Body of pancreas (tissue), 4 donors: Measurements from ENCODE around the gene WTAP. TPM values are rescaled to one million over a fixed set of nuclear protein-coding genes. Genes with fewer than 3 reads are reported as not detected.

Experiments
- ATAC-seq: fragments of 150-250 bp; one replicate; pipeline ENCODE4 v1.9.1; 2016
- DNase-seq, 4 donors: peaks; one replicate each; pipeline ENCODE4 v3.0.0-alpha.2; 2019
- H3K27ac ChIP-seq, 4 donors: fragments of 200-600 bp; sonication (generic); 1 replicate in 3 of 4; 2 replicates in 1 of 4; pipeline versions ENCODE4 v1.5.1 to v1.6.1; 2016 to 2019; ENCODE audit warnings: mild to moderate bottlenecking in 1 of 4, mixed read lengths in 1 of 4, moderate library complexity in 1 of 4
- H3K27me3 ChIP-seq, 2 donors: fragments of 200-600 bp; sonication (generic); one replicate each; pipeline ENCODE4 v1.6.0; 2016; ENCODE audit warnings: mild to moderate bottlenecking in 1 of 2
- H3K36me3 ChIP-seq, 2 donors: fragments of 200-600 bp; sonication (generic); replicated peaks in 1 of 2; 2 replicates each; pipeline ENCODE4 v1.5.1; 2016; ENCODE audit warnings: low read depth in 2 of 2; ENCODE audit not compliant: insufficient read depth in 1 of 2
- H3K4me1 ChIP-seq: fragments of 200-600 bp; sonication (generic); one replicate; pipeline ENCODE4 v1.6.0; 2016
- H3K4me3 ChIP-seq, 2 donors: fragments of 200-600 bp; sonication (generic); 1 replicate in 1 of 2; 2 replicates in 1 of 2; pipeline ENCODE4 v1.5.1; 2016 to 2019
- H3K9me3 ChIP-seq, 3 donors: fragments of 200-600 bp; sonication (generic); 1 replicate in 2 of 3; 2 replicates in 1 of 3; pipeline ENCODE4 v1.5.1; 2016
- POLR2A ChIP-seq, 3 donors: fragments of 450-650 bp; IDR thresholded peaks; one replicate each; pipeline ENCODE4 v1.6.1; 2016; ENCODE audit warnings: antibody characterized with exemption in 3 of 3, mild to moderate bottlenecking in 2 of 3
- WGBS, 2 donors: methylation state at CpG; one replicate each; pipeline ENCODE4 v1.1.5; 2017; 5-methylcytosine and 5-hydroxymethylcytosine counted together
- intact Hi-C: fragments of 100-400 bp; cut with DNase I; formaldehyde crosslinking; loops from one replicate; pipeline ENCODE4 v1.15.1; 2023
- small RNA-seq: library from RNA; depleted of rRNA; stranded (forward); fragments of <200 nt; gene quantifications from one replicate; pipeline ENCODE3, GENCODE V24; 2016
- total RNA-seq, 2 donors: library from RNA; depleted of rRNA; stranded (reverse); fragments of >200 nt; gene quantifications; one replicate each; pipeline ENCODE4 v1.1.0, GENCODE V29; 2016
- TF ChIP-seq, protein P1 (sequence below), 7 experiments: fragments of 450-650 bp in 4 of 7; fragments of 200-600 bp in 3 of 7; sonication (generic) in 3 of 7; IDR thresholded peaks; one replicate each; pipeline ENCODE4 v1.5.1; 2016 to 2019; ENCODE audit warnings: antibody characterized with exemption in 7 of 7

The WTAP gene
- total RNA-seq, 2 donors from 2014 or later = 56.8 to 58.7 TPM

DNA sequence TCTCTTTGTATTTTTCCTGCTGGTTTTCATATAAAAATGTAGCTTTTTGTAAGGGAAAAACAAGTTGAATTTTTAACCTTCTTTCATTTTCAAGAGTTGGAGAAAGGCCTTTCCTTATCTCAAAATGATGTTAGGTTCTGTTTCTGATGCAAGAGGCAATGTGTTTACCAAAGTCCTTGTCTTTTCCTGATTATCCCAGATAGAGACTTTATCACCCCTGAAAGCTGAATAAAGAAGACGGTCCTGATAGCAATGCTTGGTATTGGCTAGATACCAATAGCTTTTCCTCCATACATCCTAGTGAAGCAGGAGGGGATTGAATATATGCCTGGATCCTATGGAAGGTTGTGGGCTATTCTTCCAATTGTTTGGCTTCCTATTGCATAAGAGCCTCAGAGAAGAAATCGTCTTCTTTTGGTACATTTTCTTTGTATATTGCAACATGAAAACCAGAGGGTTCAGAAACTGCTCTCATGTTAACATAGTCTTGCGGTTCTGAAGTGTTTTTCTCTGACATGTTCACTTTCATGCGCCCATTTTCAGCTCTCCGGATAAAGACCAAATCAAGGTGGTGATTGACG is 78.2 kb downstream of the WTAP start:
- TF ChIP-seq, protein P1, sequence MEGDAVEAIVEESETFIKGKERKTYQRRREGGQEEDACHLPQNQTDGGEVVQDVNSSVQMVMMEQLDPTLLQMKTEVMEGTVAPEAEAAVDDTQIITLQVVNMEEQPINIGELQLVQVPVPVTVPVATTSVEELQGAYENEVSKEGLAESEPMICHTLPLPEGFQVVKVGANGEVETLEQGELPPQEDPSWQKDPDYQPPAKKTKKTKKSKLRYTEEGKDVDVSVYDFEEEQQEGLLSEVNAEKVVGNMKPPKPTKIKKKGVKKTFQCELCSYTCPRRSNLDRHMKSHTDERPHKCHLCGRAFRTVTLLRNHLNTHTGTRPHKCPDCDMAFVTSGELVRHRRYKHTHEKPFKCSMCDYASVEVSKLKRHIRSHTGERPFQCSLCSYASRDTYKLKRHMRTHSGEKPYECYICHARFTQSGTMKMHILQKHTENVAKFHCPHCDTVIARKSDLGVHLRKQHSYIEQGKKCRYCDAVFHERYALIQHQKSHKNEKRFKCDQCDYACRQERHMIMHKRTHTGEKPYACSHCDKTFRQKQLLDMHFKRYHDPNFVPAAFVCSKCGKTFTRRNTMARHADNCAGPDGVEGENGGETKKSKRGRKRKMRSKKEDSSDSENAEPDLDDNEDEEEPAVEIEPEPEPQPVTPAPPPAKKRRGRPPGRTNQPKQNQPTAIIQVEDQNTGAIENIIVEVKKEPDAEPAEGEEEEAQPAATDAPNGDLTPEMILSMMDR (IDR thresholded peaks at IDR 0.05) = no peak
- TF ChIP-seq POLR2A (IDR thresholded peaks at IDR 0.05) = no peak
- Histone ChIP-seq H3K4me1 (peaks cover 17% of the 10 kb centered on the region), H3K27me3 (no peaks in the 10 kb centered on the region), H3K36me3 (no peaks in the 10 kb centered on the region), H3K9me3 (no peaks in the 10 kb centered on the region), H3K27ac (peak overlapping the region in 1 of 4 donors; percentile 5), H3K4me3 (no peak overlapping the region)
- intact Hi-C loops = no loop called here
- WGBS, 2 donors = 79 to 80% methylated on average over 6 of the region's 6 CpGs
- ATAC-seq (no peak), DNase-seq (no peak)

Small RNA genes within 50 kb of the gene (small RNA-seq; reads per million reads assigned to genes)
- not detected for gene RNU4ATAC18P
- 21.9 reads per million, percentile 94 among the genes with 10 or more reads in this experiment for gene SNORA20
- gene SNORA29 = not detected

Other genes starting within 250 kb of the WTAP start
- 100 to 1,000 TPM in 1 of 2 donors, 10 to 100 TPM in 1; 70.5 to 171 TPM for gene SOD2, start 34.3 kb upstream of the WTAP start, total RNA-seq
- gene ACAT2, start 34.5 kb downstream of the WTAP start, total RNA-seq = 10 to 100 TPM in 1 of 2 donors, 1 to 10 TPM in 1; 7.3 to 16.2 TPM
- 10 to 100 TPM; 55.7 to 81.5 TPM for gene TCP1, start 62.1 kb downstream of the WTAP start, total RNA-seq
- 10 to 100 TPM; 35.0 to 84.0 TPM for gene MRPL18, start 63.0 kb downstream of the WTAP start, total RNA-seq
- under 1 TPM in 1 of 2 donors, not detected in 1; 0.52 TPM for gene PNLDC1, start 72.8 kb downstream of the WTAP start, total RNA-seq
- gene MAS1, start 163.5 kb downstream of the WTAP start, total RNA-seq = not detected
- gene IGF2R, start 241.6 kb downstream of the WTAP start, total RNA-seq = 10 to 100 TPM; 50.8 TPM